OCI-LY7 (cell line): ENCODE data around the gene EFCAB11. TPM values are rescaled to one million over a fixed set of nuclear protein-coding genes. Genes with fewer than 3 reads are reported as not detected.

ENCODE experiments used
- BruUV-seq: library from RNA; stranded (reverse); fragments of 400-500 nt; replicated peaks from 2 replicates; lab custom pipeline; 2021; lab: Mats Ljungman, UMichigan
- CTCF ChIA-PET: fragments of 300-600 bp; sonication (Branson Sonifier 250); formaldehyde crosslinking; loops from one replicate; lab custom pipeline; 2022; ENCODE audit warnings: antibody characterized with exemption; ENCODE audit not compliant: unreplicated experiment; lab: Charles Lee
- POLR2A ChIA-PET: fragments of 300-600 bp; sonication (Branson Sonifier 250); formaldehyde crosslinking; loops from one replicate; lab custom pipeline; 2022; ENCODE audit warnings: antibody characterized with exemption; lab: Charles Lee
- DNase-seq: peaks from one replicate; pipeline ENCODE4 v3.0.0-alpha.2; 2015; ENCODE audit warnings: low spot score
- H2AFZ ChIP-seq: fragments of 200-600 bp; sonication (generic), shearing (Covaris generic); 2 replicates; pipeline ENCODE4 v1.6.1; 2014; ENCODE audit warnings: mild to moderate bottlenecking, antibody characterized with exemption, low read length, moderate library complexity
- H3K27ac ChIP-seq: fragments of 200-600 bp; sonication (generic); 2 replicates; pipeline ENCODE4 v1.5.1; 2014; ENCODE audit warnings: mixed run types, low read depth, mild to moderate bottlenecking, moderate library complexity, low read length, inconsistent platforms; ENCODE audit not compliant: poor library complexity, severe bottlenecking
- H3K36me3 ChIP-seq: fragments of 200-600 bp; sonication (generic); 2 replicates; pipeline ENCODE4 v1.6.1; 2014; ENCODE audit warnings: mild to moderate bottlenecking, antibody characterized with exemption, low read length, moderate library complexity, mixed read lengths; ENCODE audit not compliant: insufficient read depth
- H3K4me1 ChIP-seq: fragments of 200-600 bp; sonication (generic); 2 replicates; pipeline ENCODE4 v1.5.1; 2014; ENCODE audit warnings: mild to moderate bottlenecking, low read length; ENCODE audit not compliant: insufficient read depth, poor library complexity, severe bottlenecking
- H3K4me2 ChIP-seq: fragments of 200-600 bp; sonication (generic); 2 replicates; pipeline ENCODE4 v1.6.1; 2014; ENCODE audit warnings: mild to moderate bottlenecking, low read length
- H3K4me3 ChIP-seq: fragments of 200-600 bp; sonication (generic); 2 replicates; pipeline ENCODE4 v1.5.1; 2014; ENCODE audit warnings: mild to moderate bottlenecking, low read depth, low read length; ENCODE audit not compliant: poor library complexity, severe bottlenecking
- H3K79me2 ChIP-seq: fragments of 200-600 bp; sonication (generic); 2 replicates; pipeline ENCODE4 v1.6.1; 2016; ENCODE audit warnings: low read depth, mild to moderate bottlenecking, low read length, moderate library complexity, mixed read lengths; ENCODE audit not compliant: insufficient read depth
- H3K9me2 ChIP-seq: fragments of 200-600 bp; sonication (generic); 2 replicates; pipeline ENCODE4 v1.6.1; 2016; ENCODE audit warnings: mild to moderate bottlenecking, low read length, mixed read lengths; ENCODE audit not compliant: insufficient read depth
- H3K9me3 ChIP-seq: fragments of 200-600 bp; sonication (generic); 2 replicates; pipeline ENCODE4 v1.6.1; 2014; ENCODE audit warnings: mild to moderate bottlenecking, mixed run types, low read length, mixed read lengths
- H4K20me1 ChIP-seq: fragments of 200-600 bp; sonication (generic); 2 replicates; pipeline ENCODE4 v1.6.1; 2014; ENCODE audit warnings: mild to moderate bottlenecking, antibody characterized with exemption, low read length, moderate library complexity, mixed read lengths; ENCODE audit not compliant: insufficient read depth
- EZH2phosphoT487 ChIP-seq: fragments of 200-600 bp; sonication (generic); IDR thresholded peaks from 2 replicates; pipeline ENCODE4 v1.6.1; 2018; ENCODE audit warnings: low read depth, borderline replicate concordance, mild to moderate bottlenecking, mixed run types, antibody characterized with exemption, low read length, moderate library complexity, mixed read lengths
- intact Hi-C: fragments of 100-400 bp; cut with micrococcal nuclease; formaldehyde crosslinking; loops from one replicate; pipeline ENCODE4 v1.10.0; 2022; ENCODE audit not compliant: unreplicated experiment
- total RNA-seq, 2 experiments: library from RNA; depleted of rRNA in 1 of 2; stranded (reverse); fragments of >200 nt in 1 of 2; shearing (Covaris generic) in 1 of 2; gene quantifications; 2 replicates each; pipeline ENCODE4 v1.2.3, GENCODE V29; 2014 to 2022
- TF ChIP-seq, protein P1 (sequence below): fragments of 200-600 bp; sonication (generic); conservative IDR thresholded peaks from 2 replicates; pipeline ENCODE4 v1.5.1; 2014; ENCODE audit warnings: mild to moderate bottlenecking, antibody characterized with exemption, low read length, moderate library complexity, mixed read lengths

Gene EFCAB11
- total RNA-seq, 2 experiments from 2014 or later = 9.3 to 29.5 TPM

DNA sequence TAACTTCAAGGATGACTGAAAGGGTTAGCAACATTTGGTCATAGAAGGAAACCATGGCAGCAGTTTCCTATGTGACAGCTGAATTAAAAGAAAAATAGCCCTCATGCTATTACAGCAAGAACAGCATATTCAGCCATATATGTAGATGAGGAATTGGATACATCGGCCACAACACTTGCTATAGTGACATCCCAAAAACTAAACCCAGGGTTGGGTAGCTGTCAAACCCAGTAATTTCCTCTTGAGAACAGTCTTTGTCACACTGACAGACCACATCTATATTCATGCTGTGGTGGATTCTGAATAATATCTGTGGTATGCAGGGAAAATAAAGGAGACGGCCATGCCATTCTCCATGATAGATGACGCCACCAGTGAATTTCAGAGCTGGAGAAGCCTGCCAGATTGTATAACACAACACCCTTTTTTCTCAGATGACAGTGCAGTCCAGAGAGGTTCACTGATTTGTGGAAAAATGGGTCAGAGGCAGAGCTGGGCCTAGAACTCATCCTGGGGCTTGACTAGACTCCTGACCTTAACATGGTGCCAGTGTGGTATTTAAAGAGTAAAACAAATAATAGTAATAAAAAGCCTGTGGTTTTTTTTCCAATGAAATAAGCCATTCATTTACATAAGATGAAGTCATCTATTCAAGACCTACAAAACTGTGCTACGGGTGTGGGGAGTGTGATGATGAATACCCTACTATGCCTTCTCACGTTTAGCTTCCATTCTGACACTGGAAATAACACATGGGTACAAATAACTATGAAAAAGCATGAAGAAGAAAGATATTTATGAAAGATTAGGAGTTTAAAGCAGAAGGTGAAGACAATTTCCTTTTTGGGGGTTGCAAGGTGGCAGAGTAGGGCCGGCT is 32.3 kb downstream of the EFCAB11 start:
- no peaks in the 10 kb centered on the region for H3K79me2 ChIP-seq
- TF ChIP-seq, protein P1, sequence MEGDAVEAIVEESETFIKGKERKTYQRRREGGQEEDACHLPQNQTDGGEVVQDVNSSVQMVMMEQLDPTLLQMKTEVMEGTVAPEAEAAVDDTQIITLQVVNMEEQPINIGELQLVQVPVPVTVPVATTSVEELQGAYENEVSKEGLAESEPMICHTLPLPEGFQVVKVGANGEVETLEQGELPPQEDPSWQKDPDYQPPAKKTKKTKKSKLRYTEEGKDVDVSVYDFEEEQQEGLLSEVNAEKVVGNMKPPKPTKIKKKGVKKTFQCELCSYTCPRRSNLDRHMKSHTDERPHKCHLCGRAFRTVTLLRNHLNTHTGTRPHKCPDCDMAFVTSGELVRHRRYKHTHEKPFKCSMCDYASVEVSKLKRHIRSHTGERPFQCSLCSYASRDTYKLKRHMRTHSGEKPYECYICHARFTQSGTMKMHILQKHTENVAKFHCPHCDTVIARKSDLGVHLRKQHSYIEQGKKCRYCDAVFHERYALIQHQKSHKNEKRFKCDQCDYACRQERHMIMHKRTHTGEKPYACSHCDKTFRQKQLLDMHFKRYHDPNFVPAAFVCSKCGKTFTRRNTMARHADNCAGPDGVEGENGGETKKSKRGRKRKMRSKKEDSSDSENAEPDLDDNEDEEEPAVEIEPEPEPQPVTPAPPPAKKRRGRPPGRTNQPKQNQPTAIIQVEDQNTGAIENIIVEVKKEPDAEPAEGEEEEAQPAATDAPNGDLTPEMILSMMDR = no peak
- TF ChIP-seq EZH2phosphoT487 = no peak
- ChIA-PET CTCF (no interaction called here), POLR2A (interaction anchor here (0.7 to 1.1 kb wide), 2 partner anchors 12 to 314 kb away, joined by 4 to 5 read pairs; no protein-coding TSS in a partner anchor)
- H3K9me2 ChIP-seq = no peaks in the 10 kb centered on the region
- H4K20me1 ChIP-seq = no peaks in the 10 kb centered on the region
- H3K36me3 ChIP-seq = 0 out of 2 replicates have a peak, but pooled peaks cover 4% of the 10 kb centered on the region
- H2AFZ ChIP-seq = no peak overlapping the region
- H3K4me2 ChIP-seq = no peak overlapping the region
- no peak for DNase-seq
- BruUV-seq = no TSS peak
- intact Hi-C loops = no loop called here
- no peaks in the 10 kb centered on the region for H3K9me3 ChIP-seq
- no peaks in the 10 kb centered on the region for H3K4me1 ChIP-seq
- H3K27ac ChIP-seq = no peak overlapping the region
- H3K4me3 ChIP-seq = no peak overlapping the region

DNA sequence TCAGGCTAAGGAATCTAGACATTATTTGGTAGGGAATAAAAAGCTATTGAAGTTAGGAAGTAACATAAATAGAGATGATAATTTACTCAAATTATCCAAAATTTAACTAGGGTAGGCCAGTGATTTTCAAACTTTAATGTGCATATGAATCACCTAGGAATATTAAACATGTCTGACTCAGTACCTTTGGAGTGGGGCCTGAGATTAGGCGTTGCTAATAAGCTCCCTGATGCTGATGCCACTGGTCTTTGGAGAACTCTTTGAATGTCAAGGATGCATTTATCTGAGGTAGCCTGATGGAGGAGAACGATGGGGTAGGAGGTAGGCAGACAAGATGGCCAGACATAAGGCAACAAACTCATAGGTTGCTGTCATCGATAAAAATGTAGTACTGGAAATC is 33.2 kb downstream of the EFCAB11 start:
- no peaks in the 10 kb centered on the region for H4K20me1 ChIP-seq
- no peak overlapping the region for H3K4me3 ChIP-seq
- no peaks in the 10 kb centered on the region for H3K4me1 ChIP-seq
- H3K9me2 ChIP-seq = no peaks in the 10 kb centered on the region
- no peak for TF ChIP-seq EZH2phosphoT487
- TF ChIP-seq, protein P1 = no peak
- no peak for DNase-seq
- CTCF ChIA-PET = no interaction called here
- POLR2A ChIA-PET = interaction anchor here (0.6 kb wide), 1 partner anchor 1524 kb away, joined by 3 read pairs; no protein-coding TSS in a partner anchor
- intact Hi-C loops = no loop called here
- no peak overlapping the region for H3K4me2 ChIP-seq
- 0 out of 2 replicates have a peak, but pooled peaks cover 4% of the 10 kb centered on the region for H3K36me3 ChIP-seq
- H3K27ac ChIP-seq = no peak overlapping the region
- no peaks in the 10 kb centered on the region for H3K9me3 ChIP-seq
- no TSS peak for BruUV-seq
- no peaks in the 10 kb centered on the region for H3K79me2 ChIP-seq
- no peak overlapping the region for H2AFZ ChIP-seq

DNA sequence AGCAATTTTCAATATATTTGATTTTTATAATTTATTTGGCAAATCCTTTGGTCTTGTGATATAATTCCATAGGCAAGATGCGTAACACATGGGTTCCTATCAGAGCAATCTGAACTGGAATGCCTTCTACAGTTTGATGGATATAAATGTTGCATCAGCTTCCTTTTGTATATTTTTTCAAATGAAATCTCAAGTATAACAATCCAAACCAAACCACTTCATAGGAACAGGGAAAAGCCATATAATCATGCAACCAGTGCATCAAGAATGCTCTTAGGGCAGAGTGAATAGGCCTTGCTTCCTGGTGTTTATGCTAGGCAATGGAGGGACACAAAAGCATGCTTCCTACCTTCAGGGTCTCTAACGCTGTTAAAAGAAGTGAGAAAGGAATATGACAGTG is 34.5 kb downstream of the EFCAB11 start:
- intact Hi-C loops = no loop called here
- DNase-seq = no peak

More for the DNA sequence above, 34.5 kb downstream of the EFCAB11 start:
- TF ChIP-seq, protein P1 = no peak
- TF ChIP-seq EZH2phosphoT487 = no peak
- Histone ChIP-seq H3K36me3 (0 out of 2 replicates have a peak, but pooled peaks cover 4% of the 10 kb centered on the region), H3K4me3 (no peak overlapping the region), H3K4me2 (no peak overlapping the region), H4K20me1 (no peaks in the 10 kb centered on the region), H3K9me2 (no peaks in the 10 kb centered on the region), H3K4me1 (no peaks in the 10 kb centered on the region), H3K9me3 (no peaks in the 10 kb centered on the region), H2AFZ (no peak overlapping the region), H3K27ac (no peak overlapping the region), H3K79me2 (no peaks in the 10 kb centered on the region)
- CTCF ChIA-PET = no interaction called here
- no TSS peak for BruUV-seq
- POLR2A ChIA-PET = interaction anchor here (0.7 kb wide), 1 partner anchor 129 kb away, joined by 3 read pairs; no protein-coding TSS in a partner anchor
